ENCODE measurements around the gene TFEB. TPM values are rescaled to one million over a fixed set of nuclear protein-coding genes. Genes with fewer than 3 reads are reported as not detected.
A peak's percentile ranks its signal among the peaks of the same experiment; 100 is the strongest.

Gene TFEB
- total and polyA plus RNA-seq, 2 donors from 2014 or later: 50.7 to 51.0 TPM

- FAIRE-seq (peak; percentile 87), DNase-seq (peak; percentile 95 to 97 (median 97))
- no peak overlapping the region for H3K9ac ChIP-seq (ENCODE audit: low read length in 3 of 3)
- H3K4me3 ChIP-seq (ENCODE audit: low read length in 3 of 3): peak overlapping the region in 1 of 3 donors; percentile 4
- H3K27me3 ChIP-seq (ENCODE audit: control insufficient read depth, insufficient read depth, low read length): no peaks in the 10 kb centered on the region
- H3K36me3 ChIP-seq (ENCODE audit: control insufficient read depth in 2 of 3, insufficient read depth in 3 of 3, low read length in 3 of 3): peaks cover 0 to 14% (median 11%) of the 10 kb centered on the region in 3 donors
- intact Hi-C loops (cut with DNase I): loop anchor here (5.0 kb wide), 1 partner anchor 80 kb away; no protein-coding TSS in a partner anchor
- H3K27ac ChIP-seq (ENCODE audit: low read depth in 2 of 2, low read length in 2 of 2): peak overlapping the region; percentile 1 to 11
- peak; percentile 92 for TF ChIP-seq CTCF (IDR thresholded peaks at IDR 0.05; ENCODE audit: borderline replicate concordance, extremely low read depth, insufficient read depth)
- no peaks in the 10 kb centered on the region for H3K9me3 ChIP-seq (ENCODE audit: control insufficient read depth in 2 of 3, insufficient read depth in 1 of 3, low read length in 3 of 3)
- peaks cover 0 to 12% (median 6%) of the 10 kb centered on the region in 3 donors for H3K4me1 ChIP-seq (ENCODE audit: control insufficient read depth in 2 of 3, insufficient read depth in 2 of 3, low read depth in 1 of 3, low read length in 3 of 3)
Observed at GRCh38 chr6:41682056-41682477, 53.3 kb downstream of the TFEB start.

GRCh38 chr6:41680182-41680965 lies 55.0 kb downstream of the TFEB start:
- intact Hi-C loops (cut with DNase I): loop anchor here (5.0 kb wide), 1 partner anchor 78 kb away; no protein-coding TSS in a partner anchor
- Histone ChIP-seq H3K27me3 (ENCODE audit: control insufficient read depth, insufficient read depth, low read length) (no peaks in the 10 kb centered on the region), H3K27ac (ENCODE audit: low read depth in 2 of 2, low read length in 2 of 2) (no peak overlapping the region), H3K9ac (ENCODE audit: low read length in 3 of 3) (no peak overlapping the region), H3K9me3 (ENCODE audit: control insufficient read depth in 2 of 3, insufficient read depth in 1 of 3, low read length in 3 of 3) (no peaks in the 10 kb centered on the region), H3K36me3 (ENCODE audit: control insufficient read depth in 2 of 3, insufficient read depth in 3 of 3, low read length in 3 of 3) (peaks cover 0 to 4% (median 3%) of the 10 kb centered on the region in 3 donors), H3K4me1 (ENCODE audit: control insufficient read depth in 2 of 3, insufficient read depth in 2 of 3, low read depth in 1 of 3, low read length in 3 of 3) (peaks cover 0 to 12% (median 6%) of the 10 kb centered on the region in 3 donors), H3K4me3 (ENCODE audit: low read length in 3 of 3) (no peak overlapping the region)
- no peak for TF ChIP-seq CTCF (IDR thresholded peaks at IDR 0.05; ENCODE audit: borderline replicate concordance, extremely low read depth, insufficient read depth)
- DNase-seq: peak in 2 of 5 donors; percentile 35 to 64
- FAIRE-seq: no peak

- H3K27me3 ChIP-seq (ENCODE audit: control insufficient read depth, insufficient read depth, low read length): no peaks in the 10 kb centered on the region
- H3K27ac ChIP-seq (ENCODE audit: low read depth in 2 of 2, low read length in 2 of 2): no peak overlapping the region
- no peak for FAIRE-seq
- intact Hi-C loops (cut with DNase I): loop anchor here (5.0 kb wide), 2 partner anchors 77 to 312 kb away; no protein-coding TSS in a partner anchor
- no peak overlapping the region for H3K4me3 ChIP-seq (ENCODE audit: low read length in 3 of 3)
- no peaks in the 10 kb centered on the region for H3K36me3 ChIP-seq (ENCODE audit: control insufficient read depth in 2 of 3, insufficient read depth in 3 of 3, low read length in 3 of 3)
- H3K9ac ChIP-seq (ENCODE audit: low read length in 3 of 3): no peak overlapping the region
- no peaks in the 10 kb centered on the region for H3K9me3 ChIP-seq (ENCODE audit: control insufficient read depth in 2 of 3, insufficient read depth in 1 of 3, low read length in 3 of 3)
- no peak for TF ChIP-seq CTCF (IDR thresholded peaks at IDR 0.05; ENCODE audit: borderline replicate concordance, extremely low read depth, insufficient read depth)
- peak in 2 of 5 donors; percentile 28 to 34 for DNase-seq
- peaks cover 0 to 12% (median 6%) of the 10 kb centered on the region in 3 donors for H3K4me1 ChIP-seq (ENCODE audit: control insufficient read depth in 2 of 3, insufficient read depth in 2 of 3, low read depth in 1 of 3, low read length in 3 of 3)
Observed at GRCh38 chr6:41679696-41680095, 55.7 kb downstream of the TFEB start.
